ENCODE data around the gene MAP6.
A peak's percentile ranks its signal among the peaks of the same experiment; 100 is the strongest.

The MAP6 gene

DNA sequence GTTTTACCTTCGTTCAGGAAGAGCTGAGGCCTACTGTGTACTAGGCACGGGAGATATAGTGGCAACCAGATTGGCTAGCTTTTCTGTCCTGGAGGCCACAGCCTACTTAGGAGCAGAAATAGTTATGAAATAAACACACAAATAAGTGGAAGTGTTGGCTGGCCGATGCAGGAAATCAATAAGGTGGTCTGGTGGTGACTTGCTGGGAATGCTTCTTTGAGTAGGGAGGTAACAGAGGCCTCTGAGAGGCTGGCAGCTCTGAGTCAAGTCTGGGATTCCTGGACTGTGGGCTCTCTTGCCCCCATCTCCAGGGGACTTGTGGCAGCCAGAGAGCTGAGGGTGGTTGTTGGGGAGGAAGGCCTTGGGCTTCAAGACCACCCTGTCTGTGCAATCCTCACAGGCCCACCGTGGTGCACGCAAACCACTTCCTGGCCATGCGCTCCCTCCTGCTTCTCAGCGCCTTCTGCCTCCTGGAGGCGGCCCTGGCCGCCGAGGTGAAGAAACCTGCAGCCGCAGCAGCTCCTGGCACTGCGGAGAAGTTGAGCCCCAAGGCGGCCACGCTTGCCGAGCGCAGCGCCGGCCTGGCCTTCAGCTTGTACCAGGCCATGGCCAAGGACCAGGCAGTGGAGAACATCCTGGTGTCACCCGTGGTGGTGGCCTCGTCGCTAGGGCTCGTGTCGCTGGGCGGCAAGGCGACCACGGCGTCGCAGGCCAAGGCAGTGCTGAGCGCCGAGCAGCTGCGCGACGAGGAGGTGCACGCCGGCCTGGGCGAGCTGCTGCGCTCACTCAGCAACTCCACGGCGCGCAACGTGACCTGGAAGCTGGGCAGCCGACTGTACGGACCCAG lies 102.7 kb downstream of the MAP6 start:
- DNase-seq, result no peak

GRCh38 chr11:75565221-75565814 lies 103.5 kb downstream of the MAP6 start:
- DNase-seq, result no peak

DNA sequence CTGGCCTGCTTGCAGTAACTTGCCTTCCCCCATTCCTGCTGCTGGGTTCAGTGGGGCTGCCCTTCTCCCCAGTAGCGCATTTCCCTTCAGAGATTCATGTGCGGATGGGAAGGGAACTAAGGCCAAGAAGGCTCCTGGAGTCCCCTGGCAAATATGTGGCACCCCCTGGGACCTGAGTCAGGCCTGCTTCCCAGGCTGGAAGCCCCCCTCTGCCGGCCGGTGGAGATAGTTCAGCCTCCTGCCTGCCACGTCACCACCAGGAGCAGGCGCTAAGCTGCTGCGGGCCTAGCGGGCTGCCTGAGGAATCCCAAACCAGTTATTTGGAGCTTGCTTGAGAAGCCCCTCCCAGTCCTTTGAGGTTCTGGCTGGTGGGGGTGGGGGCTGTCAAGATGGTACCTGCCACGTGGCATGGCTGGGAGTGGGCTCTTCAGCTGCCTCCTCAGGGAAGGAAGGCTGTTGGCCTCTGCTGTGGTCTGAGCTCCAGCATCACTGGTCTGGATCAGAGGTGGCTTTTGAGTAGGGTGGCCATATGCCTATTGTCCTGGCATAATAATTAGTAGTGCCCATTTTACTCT lies 104.8 kb downstream of the MAP6 start:
- DNase-seq, result no peak

DNA sequence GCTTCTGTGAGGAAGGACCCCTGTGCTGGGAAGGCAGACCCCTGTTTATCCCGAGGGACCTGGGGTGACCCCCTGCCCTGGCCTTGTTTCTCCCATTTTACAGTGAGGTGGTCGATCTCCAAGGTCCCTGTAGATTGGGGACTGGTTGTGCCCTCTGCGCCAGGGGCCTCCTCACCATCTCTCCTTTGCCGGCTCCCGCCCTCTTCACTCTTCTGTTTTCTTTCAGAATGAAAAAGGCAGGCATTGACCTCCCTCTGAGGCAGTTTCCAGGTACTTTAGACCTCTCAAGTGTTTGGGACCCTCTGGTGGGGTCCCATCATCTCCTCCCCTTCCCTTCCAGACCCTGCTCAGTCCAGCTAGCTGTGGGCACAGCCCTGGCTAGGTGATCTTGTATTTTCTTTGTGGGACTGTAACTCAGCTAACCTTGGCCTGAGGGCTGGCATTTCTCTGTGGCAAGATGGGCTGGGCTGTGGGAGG lies 105.3 kb downstream of the MAP6 start:
- no peak for DNase-seq

DNA sequence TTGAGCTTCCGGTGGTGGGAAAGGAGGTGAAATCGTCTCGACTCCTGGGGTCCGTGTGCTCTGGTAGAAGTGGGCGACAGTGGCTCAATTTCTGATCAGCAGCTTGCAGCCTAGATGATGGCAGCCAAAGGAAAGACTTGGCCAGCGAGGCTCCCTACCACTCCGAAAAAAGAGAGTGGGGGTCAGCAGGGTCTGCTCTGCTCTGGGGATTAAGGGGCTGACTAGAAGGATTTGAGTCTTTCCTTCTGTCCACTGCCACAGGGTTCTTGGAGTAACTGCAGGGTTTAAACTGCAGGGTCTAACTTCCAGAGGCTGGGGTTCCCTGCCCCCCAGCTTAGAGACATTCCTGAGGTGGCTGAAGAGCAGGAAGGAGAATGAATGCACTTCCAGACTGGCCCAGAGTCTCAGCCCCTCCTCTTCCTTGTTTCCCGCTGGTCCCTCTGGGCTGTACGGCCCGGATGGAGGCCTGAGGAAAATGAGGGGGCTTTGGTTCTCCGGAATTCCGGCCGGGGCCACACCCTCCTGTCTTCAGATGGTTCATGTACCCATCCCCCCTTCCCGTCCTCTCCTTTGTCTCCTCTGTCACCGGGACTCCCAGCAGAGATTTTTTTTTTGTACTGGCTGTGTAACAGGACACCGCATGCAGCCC lies 105.9 kb downstream of the MAP6 start:
- DNase-seq, result no peak

DNA sequence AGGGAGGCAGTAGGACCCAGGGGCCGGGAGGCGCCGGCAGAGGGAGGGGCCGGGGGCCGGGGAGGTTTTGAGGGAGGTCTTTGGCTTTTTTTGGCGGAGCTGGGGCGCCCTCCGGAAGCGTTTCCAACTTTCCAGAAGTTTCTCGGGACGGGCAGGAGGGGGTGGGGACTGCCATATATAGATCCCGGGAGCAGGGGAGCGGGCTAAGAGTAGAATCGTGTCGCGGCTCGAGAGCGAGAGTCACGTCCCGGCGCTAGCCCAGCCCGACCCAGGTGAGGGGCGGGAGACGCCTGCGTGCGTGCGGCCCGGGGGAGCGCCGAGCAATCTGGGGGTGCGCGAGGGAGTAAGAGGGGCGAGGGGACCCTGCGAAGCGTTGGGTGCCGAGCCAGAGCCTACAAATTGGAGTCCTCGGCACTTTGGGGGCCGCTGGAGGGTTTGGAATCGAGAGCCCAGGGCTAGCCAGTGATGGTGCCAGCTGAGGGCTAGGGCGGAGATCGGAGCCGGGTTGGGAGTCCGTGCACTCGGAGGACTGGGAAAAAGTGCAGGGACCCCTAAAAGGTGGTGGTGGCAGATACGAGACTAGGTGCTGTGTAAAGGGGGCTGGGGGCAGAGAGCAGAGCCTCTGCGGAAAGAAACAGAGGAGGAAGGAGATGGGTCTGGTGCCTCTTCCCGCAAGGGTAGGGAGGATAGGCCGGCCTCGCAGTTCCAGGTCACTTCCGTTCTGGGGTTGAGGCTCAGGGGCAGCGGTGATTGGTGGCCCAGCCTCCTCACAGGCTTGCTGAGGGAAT lies 106.6 kb downstream of the MAP6 start, which contains the start of gene SERPINH1:
TSS of gene SERPINH1 (plus strand) at position 206 of the 788 bp plus-strand sequence. CDS start 4,097 bp downstream, outside the sequence.
- peak; percentile 74 for DNase-seq

DNA sequence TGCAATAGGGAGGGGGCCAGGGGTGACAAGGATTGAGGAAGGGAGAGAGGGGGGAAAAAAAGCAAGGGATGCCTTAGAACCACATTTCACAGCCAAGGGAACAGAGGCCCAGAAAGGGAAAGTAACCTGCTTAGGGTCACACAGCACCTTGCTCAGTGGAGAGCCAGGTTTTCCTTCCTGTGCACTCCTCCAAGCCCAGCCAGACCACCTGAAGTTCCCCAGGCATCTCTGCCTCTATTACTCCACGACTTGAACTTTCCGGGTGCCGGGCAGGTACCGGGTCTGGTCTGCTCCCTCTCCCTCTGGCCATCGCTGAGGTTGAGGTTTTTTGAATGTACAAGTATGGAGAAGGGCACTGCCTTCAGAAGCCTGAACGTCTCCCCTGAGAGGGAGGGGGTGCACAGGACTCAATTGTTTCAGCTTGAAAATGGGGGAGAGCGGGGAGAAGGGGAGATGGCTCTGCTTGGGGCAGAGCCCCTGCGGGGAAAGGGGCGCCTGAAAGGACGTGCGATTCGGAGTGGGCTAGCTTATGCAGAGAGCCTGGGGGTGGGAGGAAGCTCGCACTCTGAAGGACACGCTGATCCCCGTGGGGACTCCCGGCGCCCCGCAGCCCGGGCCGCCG lies 107.3 kb downstream of the MAP6 start:
- DNase-seq, result no peak

DNA sequence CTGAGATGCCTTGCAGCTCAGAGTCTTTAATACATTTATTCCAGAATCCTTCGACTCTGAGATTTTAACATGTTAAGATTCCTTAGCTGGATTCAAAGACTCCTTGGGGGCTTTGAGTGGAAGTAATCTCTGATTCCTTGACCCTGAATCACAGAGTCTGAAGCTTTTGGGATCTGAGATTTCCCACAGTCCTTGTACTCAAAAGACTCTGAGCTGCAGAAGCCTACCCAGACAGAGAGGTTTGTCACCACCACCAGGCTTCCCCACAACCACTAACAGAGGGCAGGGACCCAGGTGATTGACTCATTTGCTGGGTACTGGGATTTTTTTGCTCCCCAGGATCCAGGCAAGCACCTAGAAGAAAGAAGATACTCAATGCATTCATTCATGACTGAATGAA lies 108.2 kb downstream of the MAP6 start:
- DNase-seq, result no peak

- no peak for DNase-seq
These were observed 109.6 kb downstream of the MAP6 start for GRCh38 chr11:75558939-75559843.

DNA sequence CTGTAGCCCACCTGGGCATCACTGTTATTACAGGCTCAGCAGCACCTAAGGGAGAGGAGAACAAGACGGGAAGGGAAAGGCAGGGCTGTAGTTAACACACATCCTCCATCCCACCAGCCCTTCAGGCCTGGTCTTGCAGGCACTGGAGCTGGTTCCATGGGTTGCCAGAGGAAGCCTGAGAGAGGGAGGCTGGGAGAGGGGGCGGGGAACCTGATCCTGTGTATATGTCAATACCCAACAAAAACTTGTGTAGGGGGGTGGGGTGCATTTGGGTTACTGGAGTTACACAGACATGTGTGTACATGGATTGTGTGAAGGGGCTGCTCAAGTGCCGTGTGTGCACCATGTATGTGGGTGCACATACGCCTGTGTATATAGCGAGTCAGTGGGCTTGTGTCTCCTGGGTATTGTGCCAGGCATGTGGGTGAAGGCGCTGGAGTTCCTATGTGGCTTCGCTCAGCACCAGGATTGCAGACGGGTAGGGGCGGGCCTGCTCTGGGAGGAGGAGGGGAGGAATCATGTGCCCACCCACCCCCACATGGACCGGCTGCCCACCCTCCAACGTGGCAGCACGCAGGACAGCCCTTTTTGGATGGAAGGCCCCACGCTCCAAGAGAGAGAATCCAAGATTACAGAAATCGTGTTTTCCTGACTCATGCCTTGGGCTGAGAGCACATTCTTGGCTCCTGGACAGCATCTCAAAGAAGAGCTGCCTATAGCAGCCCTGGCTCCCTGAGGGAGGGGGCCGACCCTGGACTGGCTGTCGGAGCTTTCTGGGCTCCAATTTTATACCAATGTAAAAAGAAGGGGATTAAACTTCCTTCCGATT lies 111.0 kb downstream of the MAP6 start:
- DNase-seq, result no peak

- DNase-seq, result no peak
These were observed 112.6 kb downstream of the MAP6 start for GRCh38 chr11:75556275-75556674.

GRCh38 chr11:75555079-75555811 lies 113.6 kb downstream of the MAP6 start:
- DNase-seq, result no peak

DNA sequence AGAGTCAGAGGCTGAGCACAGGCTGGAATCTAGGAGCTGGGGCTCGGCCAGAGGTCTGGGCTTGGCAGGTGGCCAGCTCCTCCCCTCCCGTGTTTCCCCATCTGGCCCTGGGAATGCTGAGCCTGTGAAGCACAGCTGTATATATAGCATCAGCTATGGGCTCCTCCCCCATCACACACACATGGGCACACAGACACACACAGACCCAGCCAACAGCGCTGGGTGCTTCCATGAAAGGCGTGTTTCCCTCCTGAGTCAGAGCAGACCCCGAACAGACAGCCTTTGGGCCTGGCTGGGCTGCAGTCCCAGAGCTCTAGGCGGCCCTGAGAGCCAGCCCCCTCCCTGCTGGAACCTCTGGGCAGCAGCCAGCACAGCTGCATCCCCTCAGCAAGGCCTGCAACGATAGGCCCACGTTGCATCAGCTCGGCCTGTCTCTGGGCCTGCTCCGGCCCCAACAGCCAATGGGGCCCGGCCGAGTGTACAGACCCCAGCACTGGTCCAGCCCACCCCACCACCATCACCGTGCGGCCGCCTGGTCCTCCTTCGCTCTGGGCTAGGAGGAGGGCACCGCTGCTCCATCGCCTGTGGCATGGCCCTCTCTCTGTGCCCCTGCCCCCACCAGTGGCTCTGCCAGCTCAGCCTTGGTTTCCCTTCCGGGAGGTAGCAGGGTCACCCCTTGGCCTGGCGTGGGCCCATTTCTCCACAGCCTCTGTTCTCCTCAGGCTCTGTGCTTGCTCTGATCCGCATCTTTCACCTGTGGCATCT lies 114.4 kb downstream of the MAP6 start:
- no peak for DNase-seq

DNA sequence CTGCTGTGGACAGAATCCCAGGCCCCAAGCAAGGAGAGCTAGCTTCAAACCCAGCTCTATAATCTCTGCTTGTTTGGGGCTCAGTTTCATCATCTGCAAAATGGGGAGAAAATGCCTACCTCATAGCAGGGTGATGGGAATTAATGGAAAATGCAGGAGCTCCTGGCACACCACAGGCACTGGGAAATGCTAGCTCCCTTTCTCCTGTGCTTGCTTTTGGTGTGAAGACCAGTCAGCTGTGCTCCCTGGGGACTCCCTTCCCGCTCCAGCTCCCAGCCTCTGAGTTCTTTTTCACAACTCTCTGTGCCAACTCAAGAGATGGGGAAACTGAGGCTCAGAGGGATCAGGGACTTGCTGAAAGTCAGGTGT lies 115.0 kb downstream of the MAP6 start:
- no peak for DNase-seq

GRCh38 chr11:75553182-75553581 lies 115.7 kb downstream of the MAP6 start:
- DNase-seq, result no peak

- DNase-seq, result no peak
These were observed 119.4 kb downstream of the MAP6 start for GRCh38 chr11:75549370-75549958.

DNA sequence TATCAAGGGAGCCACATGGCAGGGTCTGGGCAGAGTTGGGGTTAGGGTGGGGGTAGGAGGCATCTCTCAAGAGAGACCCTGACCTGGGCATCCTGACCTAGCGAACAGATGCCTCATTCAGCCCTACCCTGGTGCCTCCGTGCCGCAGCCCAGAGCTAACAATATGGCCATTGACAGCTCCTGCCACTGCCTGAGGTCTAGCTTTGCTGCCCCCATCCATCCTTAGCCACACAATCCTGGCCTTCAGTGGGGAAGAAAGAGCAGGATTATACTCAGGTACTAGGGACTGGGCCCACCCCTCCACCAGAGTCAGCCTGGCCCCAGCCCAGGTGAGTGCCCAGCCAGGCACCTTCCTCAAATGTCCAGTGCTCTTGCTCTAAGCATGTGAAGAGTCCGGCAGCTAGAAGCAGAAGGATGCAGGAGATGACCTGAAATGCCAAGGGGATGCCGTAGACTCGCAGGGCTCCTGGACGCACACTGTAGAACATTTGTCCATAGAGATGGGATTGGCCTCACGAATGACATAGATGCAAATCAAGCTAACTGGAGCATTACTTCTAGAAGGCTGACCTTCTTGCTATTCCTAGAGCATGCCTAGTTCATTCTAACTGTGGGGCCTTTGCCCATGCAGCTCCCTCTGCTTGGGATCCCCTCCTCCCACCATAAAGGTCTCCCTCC lies 120.1 kb downstream of the MAP6 start:
- no peak for DNase-seq

DNA sequence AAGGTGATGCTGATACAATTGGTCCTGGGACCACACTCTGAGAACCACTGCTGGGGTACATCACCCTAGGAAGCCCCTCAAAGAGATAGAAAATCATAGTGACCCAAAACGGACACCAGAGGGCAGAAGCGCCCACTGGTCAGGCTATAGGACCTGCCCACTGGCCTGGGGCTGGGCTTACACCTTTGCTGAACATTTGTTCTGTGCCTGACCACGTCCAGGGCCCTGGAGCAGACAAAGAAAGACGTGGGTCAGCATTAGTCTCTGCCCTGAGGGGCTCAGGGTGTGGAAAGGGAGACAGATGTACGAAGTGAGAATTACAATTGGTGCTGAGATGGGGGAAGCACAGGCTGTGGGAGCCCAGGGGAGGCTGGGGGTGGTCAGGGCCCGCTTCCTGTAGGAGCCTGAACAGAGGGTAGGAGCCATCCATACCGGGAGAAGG lies 121.2 kb downstream of the MAP6 start:
- DNase-seq, result no peak

Measured in KG1 (cell line).